HG03520 (cell line): Measurements from ENCODE around the gene PAX6.
"Not testable (repeated sequence)": the region's sequence is repeated elsewhere in the genome, so short reads cannot be mapped to it uniquely, and the experiment has no call there.

Experiments
- ATAC-seq: cut with Tn5 transposase; IDR thresholded peaks from one replicate; pipeline ENCODE4 v1.9.1; 2021; ENCODE audit warnings: mild to moderate bottlenecking, moderate library complexity; ENCODE audit not compliant: unreplicated experiment

PAX6 gene

GRCh38 chr11:31770011-31770700 is 41.0 kb downstream of the PAX6 start:
- ATAC-seq = no peak

- no peak for ATAC-seq
Observed at GRCh38 chr11:31768749-31769640, 42.1 kb downstream of the PAX6 start.

GRCh38 chr11:31767685-31768084 is 43.4 kb downstream of the PAX6 start:
- ATAC-seq = no peak

- ATAC-seq = no peak
Observed at GRCh38 chr11:31767066-31767465, 44.1 kb downstream of the PAX6 start.

- ATAC-seq = no peak
Observed at GRCh38 chr11:31764766-31765165, 46.4 kb downstream of the PAX6 start.

- ATAC-seq = no peak
Observed at GRCh38 chr11:31764261-31764660, 46.9 kb downstream of the PAX6 start.

- ATAC-seq = no peak
Observed at GRCh38 chr11:31763296-31763695, 47.8 kb downstream of the PAX6 start.

GRCh38 chr11:31761636-31762035 is 49.5 kb downstream of the PAX6 start:
- ATAC-seq = no peak

- no peak for ATAC-seq
Observed at GRCh38 chr11:31757260-31757835, 53.8 kb downstream of the PAX6 start.

- ATAC-seq = no peak
Observed at GRCh38 chr11:31747581-31747980, 63.5 kb downstream of the PAX6 start.

- ATAC-seq = not testable (repeated sequence)
Observed at GRCh38 chr11:31740731-31741368, 70.3 kb downstream of the PAX6 start.

- no peak for ATAC-seq
Observed at GRCh38 chr11:31740131-31740530, 71.0 kb downstream of the PAX6 start.
